Neural cell (in vitro differentiated cells): ENCODE measurements around the gene GMPPA.

Source experiments
- CTCF ChIP-seq: fragments of 450-650 bp; IDR thresholded peaks from 2 replicates; pipeline ENCODE4 v1.5.1; 2014; ENCODE audit warnings: antibody characterized with exemption, mild to moderate bottlenecking, moderate library complexity; ENCODE audit not compliant: poor library complexity, severe bottlenecking
- EP300 ChIP-seq: fragments of 450-650 bp; conservative IDR thresholded peaks from 2 replicates; pipeline ENCODE4 v1.6.1; 2014; ENCODE audit warnings: antibody characterized with exemption, mild to moderate bottlenecking, moderate library complexity; ENCODE audit not compliant: poor library complexity, severe bottlenecking
- EZH2 ChIP-seq: fragments of 200-600, 300-800 bp; shearing (Covaris generic), sonication (generic); IDR thresholded peaks from 2 replicates; pipeline ENCODE4 v1.6.1; 2014; ENCODE audit warnings: antibody characterized with exemption, low read length, borderline replicate concordance, mild to moderate bottlenecking; ENCODE audit not compliant: insufficient read depth, poor library complexity, severe bottlenecking
- MXI1 ChIP-seq: fragments of 450-650 bp; conservative IDR thresholded peaks from 2 replicates; pipeline ENCODE4 v1.6.1; 2014; ENCODE audit warnings: antibody characterized with exemption, mild to moderate bottlenecking; ENCODE audit not compliant: poor library complexity, severe bottlenecking
- POLR2AphosphoS5 ChIP-seq: IDR thresholded peaks from 2 replicates; pipeline ENCODE4 v1.6.1; 2012
- RAD21 ChIP-seq: fragments of 450-650 bp; conservative IDR thresholded peaks from 2 replicates; pipeline ENCODE4 v1.6.1; 2014; ENCODE audit warnings: antibody characterized with exemption, mild to moderate bottlenecking, moderate library complexity
- SMC3 ChIP-seq: fragments of 450-650 bp; conservative IDR thresholded peaks from 2 replicates; pipeline ENCODE4 v1.6.1; 2014; ENCODE audit warnings: antibody characterized with exemption, mild to moderate bottlenecking, moderate library complexity; ENCODE audit not compliant: poor library complexity
- TAF1 ChIP-seq: IDR thresholded peaks from 2 replicates; pipeline ENCODE4 v1.6.1; 2012; ENCODE audit warnings: low read depth

GRCh38 chr2:219510512-219511135 is 11.9 kb downstream of the GMPPA start:
- TF ChIP-seq CTCF (no peak), EZH2 (no peak), POLR2AphosphoS5 (no peak), EP300 (no peak), TAF1 (no peak), RAD21 (no peak), MXI1 (no peak), SMC3 (no peak)
